H9 (cell line): ENCODE measurements around the gene PCDHGA3. TPM values are rescaled to one million over a fixed set of nuclear protein-coding genes. Genes with fewer than 3 reads are reported as not detected.

Experiments used
- DNase-seq: peaks from one replicate; pipeline ENCODE4 v3.0.0-alpha.2; 2017
- H2AFZ ChIP-seq: one replicate; pipeline ENCODE4 v1.6.1; 2013; ENCODE audit warnings: mild to moderate bottlenecking, low read length, control low read depth, moderate library complexity
- H2AK5ac ChIP-seq: 2 replicates; pipeline ENCODE4 v1.6.1; 2013; ENCODE audit warnings: low read length, control low read depth, mixed read lengths; ENCODE audit not compliant: insufficient read length
- H2BK120ac ChIP-seq: one replicate; pipeline ENCODE4 v1.6.1; 2013; ENCODE audit warnings: low read depth, mild to moderate bottlenecking, low read length, control low read depth, inconsistent platforms; ENCODE audit not compliant: poor library complexity, severe bottlenecking
- H2BK12ac ChIP-seq: 2 replicates; pipeline ENCODE4 v1.6.1; 2013; ENCODE audit warnings: low read length, control low read depth, mixed read lengths, low read depth; ENCODE audit not compliant: insufficient read length
- H2BK15ac ChIP-seq: 2 replicates; pipeline ENCODE4 v1.6.1; 2013; ENCODE audit warnings: low read depth, low read length, control low read depth
- H2BK20ac ChIP-seq: one replicate; pipeline ENCODE4 v1.6.1; 2013; ENCODE audit warnings: low read depth, mild to moderate bottlenecking, low read length, control low read depth, inconsistent platforms; ENCODE audit not compliant: poor library complexity, severe bottlenecking
- H2BK5ac ChIP-seq: 2 replicates; pipeline ENCODE4 v1.6.1; 2013; ENCODE audit warnings: low read length, control low read depth, mixed read lengths; ENCODE audit not compliant: insufficient read length
- H3K14ac ChIP-seq: 2 replicates; pipeline ENCODE4 v1.6.1; 2013; ENCODE audit warnings: low read length, control low read depth; ENCODE audit not compliant: insufficient read depth
- H3K18ac ChIP-seq: 2 replicates; pipeline ENCODE4 v1.6.1; 2013; ENCODE audit warnings: low read depth, mild to moderate bottlenecking, mixed read lengths, low read length, control low read depth; ENCODE audit not compliant: insufficient read length
- H3K23ac ChIP-seq: 2 replicates; pipeline ENCODE4 v1.6.1; 2013; ENCODE audit warnings: low read length, control low read depth, mixed read lengths, low read depth; ENCODE audit not compliant: insufficient read length
- H3K23me2 ChIP-seq: 2 replicates; pipeline ENCODE4 v1.6.1; 2013; ENCODE audit warnings: low read depth, mild to moderate bottlenecking, mixed read lengths, low read length, control low read depth; ENCODE audit not compliant: insufficient read length, poor library complexity, severe bottlenecking
- H3K27ac ChIP-seq: 2 replicates; pipeline ENCODE4 v1.5.1; 2013; ENCODE audit warnings: low read length, control low read depth, mixed read lengths, low read depth; ENCODE audit not compliant: insufficient read length
- H3K27me3 ChIP-seq: 2 replicates; pipeline ENCODE4 v1.6.1; 2013; ENCODE audit warnings: low read length, control low read depth, inconsistent platforms; ENCODE audit not compliant: insufficient read depth
- H3K4ac ChIP-seq: 2 replicates; pipeline ENCODE4 v1.6.1; 2013; ENCODE audit warnings: low read depth, mild to moderate bottlenecking, control low read depth, inconsistent platforms, low read length, moderate library complexity
- H3K4me1 ChIP-seq: 2 replicates; pipeline ENCODE4 v1.6.1; 2013; ENCODE audit warnings: low read length, control low read depth, inconsistent platforms; ENCODE audit not compliant: insufficient read depth
- H3K4me2 ChIP-seq: 2 replicates; pipeline ENCODE4 v1.6.1; 2013; ENCODE audit warnings: low read length, control low read depth, mixed read lengths; ENCODE audit not compliant: insufficient read length, insufficient read depth
- H3K56ac ChIP-seq: 2 replicates; pipeline ENCODE4 v1.6.1; 2013; ENCODE audit warnings: low read depth, mild to moderate bottlenecking, mixed read lengths, low read length, control low read depth; ENCODE audit not compliant: insufficient read length
- H3K79me1 ChIP-seq: 2 replicates; pipeline ENCODE4 v1.6.1; 2013; ENCODE audit warnings: low read depth, mild to moderate bottlenecking, moderate library complexity, low read length, control low read depth, inconsistent platforms; ENCODE audit not compliant: insufficient read depth, poor library complexity, severe bottlenecking
- H3K79me2 ChIP-seq: 2 replicates; pipeline ENCODE4 v1.6.1; 2013; ENCODE audit warnings: low read length, control low read depth, inconsistent platforms; ENCODE audit not compliant: insufficient read depth
- H3K9ac ChIP-seq: 2 replicates; pipeline ENCODE4 v1.6.1; 2013; ENCODE audit warnings: low read length, control low read depth, mixed read lengths; ENCODE audit not compliant: insufficient read length; ENCODE audit errors: extremely low read depth
- H3K9me3 ChIP-seq: one replicate; pipeline ENCODE4 v1.6.1; 2013; ENCODE audit warnings: low read depth, low read length, inconsistent platforms; ENCODE audit not compliant: control insufficient read depth
- H3T11ph ChIP-seq: one replicate; pipeline ENCODE4 v1.6.1; 2013; ENCODE audit warnings: mild to moderate bottlenecking, low read length, control low read depth, inconsistent platforms
- H4K20me1 ChIP-seq: one replicate; pipeline ENCODE4 v1.6.1; 2013; ENCODE audit not compliant: control insufficient read depth, insufficient read length, insufficient read depth
- H4K5ac ChIP-seq: 2 replicates; pipeline ENCODE4 v1.6.1; 2013; ENCODE audit warnings: low read depth, mild to moderate bottlenecking, mixed read lengths, low read length, control low read depth; ENCODE audit not compliant: insufficient read length
- H4K8ac ChIP-seq: replicated peaks from 2 replicates; pipeline ENCODE4 v1.6.1; 2013; ENCODE audit warnings: low read length, control low read depth, mixed read lengths, low read depth; ENCODE audit not compliant: insufficient read length
- H4K91ac ChIP-seq: 2 replicates; pipeline ENCODE4 v1.6.1; 2013; ENCODE audit warnings: low read depth, mild to moderate bottlenecking, moderate library complexity, mixed read lengths, low read length, control low read depth; ENCODE audit not compliant: insufficient read length
- H3K27ac Mint-ChIP-seq, 3 experiments: 2 replicates in 2 of 3; 3 replicates in 1 of 3; pipeline ENCODE4 v1.8.0; 2020 to 2021; ENCODE audit warnings: mixed read lengths in 3 of 3, mild to moderate bottlenecking in 1 of 3, moderate library complexity in 1 of 3
- H3K27me3 Mint-ChIP-seq: 2 replicates; pipeline ENCODE4 v1.8.0; 2021; ENCODE audit warnings: low read depth, mild to moderate bottlenecking, moderate library complexity, mixed read lengths
- H3K36me3 Mint-ChIP-seq, 3 experiments: 2 replicates in 2 of 3; 3 replicates in 1 of 3; pipeline ENCODE4 v1.8.0; 2020 to 2021; ENCODE audit warnings: low read depth in 3 of 3, mixed read lengths in 3 of 3; ENCODE audit not compliant: insufficient read depth in 1 of 3
- H3K4me1 Mint-ChIP-seq, 2 experiments: 2 replicates each; pipeline ENCODE4 v1.8.0; 2020; ENCODE audit warnings: mixed read lengths in 2 of 2
- H3K4me3 Mint-ChIP-seq, 2 experiments: 2 replicates in 1 of 2; 3 replicates in 1 of 2; pipeline ENCODE4 v1.8.0; 2020 to 2021; ENCODE audit warnings: mild to moderate bottlenecking in 2 of 2, mixed read lengths in 2 of 2, moderate library complexity in 1 of 2
- H3K9me3 Mint-ChIP-seq, 2 experiments: 2 replicates in 1 of 2; 3 replicates in 1 of 2; pipeline ENCODE4 v1.8.0; 2020; ENCODE audit warnings: mild to moderate bottlenecking in 2 of 2, mixed read lengths in 2 of 2, moderate library complexity in 1 of 2
- CTCF ChIP-seq: fragments of 200-600 bp; sonication (generic); conservative IDR thresholded peaks from 3 replicates; pipeline ENCODE4 v1.8.0; 2021; ENCODE audit warnings: antibody characterized with exemption, mild to moderate bottlenecking
- WGBS: extraction: QIAGEN DNeasy Blood & Tissue Kit; methylation state at CpG from one replicate; pipeline ENCODE4 v1.1.7; 2013; ENCODE audit warnings: missing lambda C conversion rate, low lambda C conversion rate, mixed read lengths; ENCODE audit not compliant: insufficient read length; ENCODE audit errors: extremely low coverage; 5-methylcytosine and 5-hydroxymethylcytosine counted together
- total RNA-seq: library from RNA; stranded (reverse); gene quantifications from 2 replicates; pipeline ENCODE4 v1.2.1, GENCODE V29; 2021

PCDHGA3 gene
- total RNA-seq, 1 experiment from 2014 or later, result 0.94 TPM

DNA sequence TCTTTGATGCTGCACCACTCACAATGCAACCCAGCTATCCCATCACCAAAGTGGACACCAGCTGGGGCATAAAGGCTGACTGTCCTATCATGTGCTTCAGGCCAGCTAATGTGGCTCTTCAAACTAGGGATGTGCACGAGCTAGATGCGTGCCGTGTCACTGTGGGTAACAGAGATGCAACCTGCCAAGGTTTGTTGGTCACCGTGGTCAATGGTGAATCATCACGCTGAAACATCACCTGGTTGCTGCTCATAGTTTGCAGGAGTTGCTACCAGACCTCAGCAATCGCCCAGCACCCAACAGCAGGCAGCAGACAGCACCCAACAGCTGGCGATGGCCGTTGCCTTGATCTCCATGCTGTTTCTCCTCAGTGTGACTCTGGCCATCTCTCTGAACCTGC is 15.4 kb upstream of the PCDHGA3 start:
- H2BK15ac ChIP-seq, result no peak overlapping the region
- peaks cover 9% of the 10 kb centered on the region for H3K23me2 ChIP-seq
- no peak for DNase-seq
- no peak overlapping the region for H3K14ac ChIP-seq
- Mint-ChIP-seq H3K9me3 (peaks cover 46 to 56% of the 10 kb centered on the region in 2 experiments), H3K27ac (no peak overlapping the region), H3K36me3 (peaks cover 9 to 38% (median 15%) of the 10 kb centered on the region in 3 experiments), H3K27me3 (peaks cover 7% of the 10 kb centered on the region), H3K4me3 (no peak overlapping the region), H3K4me1 (peaks cover 5 to 6% of the 10 kb centered on the region in 2 experiments)
- H4K91ac ChIP-seq, result no peak overlapping the region
- H3K9ac ChIP-seq, result no peak overlapping the region
- H4K8ac ChIP-seq, result no peak overlapping the region
- peaks cover 22% of the 10 kb centered on the region for H3K9me3 ChIP-seq
- no peaks in the 10 kb centered on the region for H3K79me2 ChIP-seq
- no peaks in the 10 kb centered on the region for H3K4me1 ChIP-seq
- H3K79me1 ChIP-seq, result no peaks in the 10 kb centered on the region
- H3K56ac ChIP-seq, result no peak overlapping the region
- no CpG with 5 or more reads among the region's 8 CpGs for WGBS
- H2BK120ac ChIP-seq, result no peak overlapping the region
- no peaks in the 10 kb centered on the region for H3K27me3 ChIP-seq
- no peak overlapping the region for H2AFZ ChIP-seq
- no peak overlapping the region for H3K23ac ChIP-seq
- no peak overlapping the region for H2BK5ac ChIP-seq
- no peak overlapping the region for H2AK5ac ChIP-seq
- H3T11ph ChIP-seq, result no peak overlapping the region
- no peaks in the 10 kb centered on the region for H4K20me1 ChIP-seq
- no peak overlapping the region for H3K4me2 ChIP-seq
- no peak overlapping the region for H3K4ac ChIP-seq
- TF ChIP-seq CTCF, result no peak
- no peak overlapping the region for H2BK12ac ChIP-seq
- H2BK20ac ChIP-seq, result no peak overlapping the region
- H3K18ac ChIP-seq, result no peak overlapping the region
- H3K27ac ChIP-seq, result no peak overlapping the region
- H4K5ac ChIP-seq, result no peak overlapping the region
